ENCODE results near the gene TRPC4. TPM values are rescaled to one million over a fixed set of nuclear protein-coding genes. Genes with fewer than 3 reads are reported as not detected.

Gene TRPC4
- total RNA-seq, 4 donors from 2014 or later: 0.33 to 4.2 (median 0.46) TPM; not detected in 1

GRCh38 chr13:37772644-37773043 lies 96.9 kb downstream of the TRPC4 start:
- H3K27me3 ChIP-seq: no peaks in the 10 kb centered on the region
- TF ChIP-seq POLR2AphosphoS5 (IDR thresholded peaks at IDR 0.05): no peak
- no peak for TF ChIP-seq CTCF (IDR thresholded peaks at IDR 0.05)
- TF ChIP-seq POLR2A (IDR thresholded peaks at IDR 0.05; ENCODE audit: low read depth): no peak
- no peak for TF ChIP-seq EP300 (IDR thresholded peaks at IDR 0.05)
- no peak overlapping the region for H3K4me3 ChIP-seq
- H3K4me1 ChIP-seq: no peaks in the 10 kb centered on the region
- DNase-seq (ENCODE audit: extremely low spot score): no peak
- H3K27ac ChIP-seq (replicated peaks in 1 of 4): no peak overlapping the region
- no peaks in the 10 kb centered on the region for H3K9me3 ChIP-seq
- intact Hi-C loops (cut with DNase I): no loop called here
- no peaks in the 10 kb centered on the region for H3K36me3 ChIP-seq
- 87% methylated on average over 7 of the region's 7 CpGs for WGBS

- no peaks in the 10 kb centered on the region for H3K27me3 ChIP-seq
- intact Hi-C loops (cut with DNase I): no loop called here
- 95% methylated on average over 2 of the region's 2 CpGs for WGBS
- no peak overlapping the region for H3K4me3 ChIP-seq
- DNase-seq (ENCODE audit: extremely low spot score): no peak
- H3K4me1 ChIP-seq: no peaks in the 10 kb centered on the region
- H3K9me3 ChIP-seq: no peaks in the 10 kb centered on the region
- no peak for TF ChIP-seq POLR2AphosphoS5 (IDR thresholded peaks at IDR 0.05)
- no peak for TF ChIP-seq POLR2A (IDR thresholded peaks at IDR 0.05; ENCODE audit: low read depth)
- TF ChIP-seq CTCF (IDR thresholded peaks at IDR 0.05): no peak
- TF ChIP-seq EP300 (IDR thresholded peaks at IDR 0.05): no peak
- H3K27ac ChIP-seq (replicated peaks in 1 of 4): no peak overlapping the region
- no peaks in the 10 kb centered on the region for H3K36me3 ChIP-seq
Measured at GRCh38 chr13:37769545-37769944, 100.0 kb downstream of the TRPC4 start.

GRCh38 chr13:37769078-37769477 lies 100.5 kb downstream of the TRPC4 start:
- WGBS: 69% methylated on average over 2 of the region's 2 CpGs
- no peaks in the 10 kb centered on the region for H3K27me3 ChIP-seq
- TF ChIP-seq EP300 (IDR thresholded peaks at IDR 0.05) (no peak), POLR2A (IDR thresholded peaks at IDR 0.05; ENCODE audit: low read depth) (no peak), CTCF (IDR thresholded peaks at IDR 0.05) (no peak), POLR2AphosphoS5 (IDR thresholded peaks at IDR 0.05) (no peak)

GRCh38 chr13:37766502-37766901 lies 103.1 kb downstream of the TRPC4 start:
- TF ChIP-seq POLR2A (IDR thresholded peaks at IDR 0.05; ENCODE audit: low read depth): no peak
- TF ChIP-seq EP300 (IDR thresholded peaks at IDR 0.05): no peak
- TF ChIP-seq POLR2AphosphoS5 (IDR thresholded peaks at IDR 0.05): no peak
- TF ChIP-seq CTCF (IDR thresholded peaks at IDR 0.05): no peak
- Histone ChIP-seq H3K9me3 (no peaks in the 10 kb centered on the region), H3K4me3 (no peak overlapping the region), H3K27ac (replicated peaks in 1 of 4) (no peak overlapping the region), H3K4me1 (no peaks in the 10 kb centered on the region), H3K36me3 (no peaks in the 10 kb centered on the region), H3K27me3 (no peaks in the 10 kb centered on the region)
- 81% methylated on average over 3 of the region's 3 CpGs for WGBS
- intact Hi-C loops (cut with DNase I): no loop called here
- DNase-seq (ENCODE audit: extremely low spot score): no peak

More at GRCh38 chr13:37769078-37769477, 100.5 kb downstream of the TRPC4 start:
- H3K4me3 ChIP-seq: no peak overlapping the region
- no peaks in the 10 kb centered on the region for H3K36me3 ChIP-seq
- H3K9me3 ChIP-seq: no peaks in the 10 kb centered on the region
- no peak overlapping the region for H3K27ac ChIP-seq (replicated peaks in 1 of 4)
- no peak for DNase-seq (ENCODE audit: extremely low spot score)
- intact Hi-C loops (cut with DNase I): no loop called here
- H3K4me1 ChIP-seq: no peaks in the 10 kb centered on the region

GRCh38 chr13:37755349-37755748 lies 114.2 kb downstream of the TRPC4 start:
- Histone ChIP-seq H3K9me3 (no peaks in the 10 kb centered on the region), H3K27me3 (no peaks in the 10 kb centered on the region), H3K36me3 (no peaks in the 10 kb centered on the region), H3K27ac (replicated peaks in 1 of 4) (no peak overlapping the region), H3K4me1 (no peaks in the 10 kb centered on the region), H3K4me3 (no peak overlapping the region)
- 95% methylated on average over 3 of the region's 3 CpGs for WGBS
- TF ChIP-seq POLR2AphosphoS5 (IDR thresholded peaks at IDR 0.05) (no peak), EP300 (IDR thresholded peaks at IDR 0.05) (no peak), CTCF (IDR thresholded peaks at IDR 0.05) (no peak), POLR2A (IDR thresholded peaks at IDR 0.05; ENCODE audit: low read depth) (no peak)
- intact Hi-C loops (cut with DNase I): no loop called here
- no peak for DNase-seq (ENCODE audit: extremely low spot score)

Data from esophagus muscularis mucosa (tissue), 4 donors.